ENCODE data around the gene CAPN2. TPM values are rescaled to one million over a fixed set of nuclear protein-coding genes. Genes with fewer than 3 reads are reported as not detected.

The CAPN2 gene
- total and polyA plus RNA-seq, 3 experiments from 2014 or later, result 79.8 to 252 (median 82.9) TPM

- H3K27ac ChIP-seq (ENCODE audit: low read depth, low read length), result no peak overlapping the region
- POLR2A ChIA-PET, result no interaction called here
- H3K27me3 Mint-ChIP-seq, result no peaks in the 10 kb centered on the region
These were observed 112.4 kb downstream of the CAPN2 start for GRCh38 chr1:223824712-223825111.

More at GRCh38 chr1:223824712-223825111, 112.4 kb downstream of the CAPN2 start:
- Mint-ChIP-seq H3K9me3 (no peaks in the 10 kb centered on the region), H3K4me1 (peaks cover 58 to 82% (median 73%) of the 10 kb centered on the region in 3 donors), H3K36me3 (peaks cover 0 to 20% (median 19%) of the 10 kb centered on the region in 3 donors), H3K4me3 (peak overlapping the region in 1 of 7 donors; percentile 4), H3K27ac (peak overlapping the region in 2 of 8 donors; percentile 21 to 28)
- Histone ChIP-seq H3K4me3 (ENCODE audit: low read length) (no peak overlapping the region), H3K4me1 (ENCODE audit: insufficient read depth, low read length) (peaks cover 44% of the 10 kb centered on the region), H3K27me3 (ENCODE audit: insufficient read depth, low read length, poor library complexity, severe bottlenecking) (no peaks in the 10 kb centered on the region), H3K36me3 (ENCODE audit: insufficient read depth, low read length) (peaks cover 4% of the 10 kb centered on the region), H3K9me3 (ENCODE audit: low read length) (no peaks in the 10 kb centered on the region)
- CTCF ChIA-PET, result interaction anchor here (1.7 kb wide), 1 partner anchor 20 kb away, joined by 4 read pairs; no protein-coding TSS in a partner anchor
- no peak for DNase-seq

Other genes starting within 250 kb of the CAPN2 start
- gene CAPN8, start 46.8 kb upstream of the CAPN2 start, total RNA-seq, result not detected
- not detected for gene CAPN8, start 46.8 kb upstream of the CAPN2 start, polyA plus RNA-seq
- gene TP53BP2, start 133.4 kb downstream of the CAPN2 start, total RNA-seq, result 10 to 100 TPM; 59.5 to 59.6 TPM
- gene TP53BP2, start 133.4 kb downstream of the CAPN2 start, polyA plus RNA-seq, result 16.5 TPM